Fibroblast of lung (primary cell): ENCODE measurements around the gene SPATA33.
"Not testable (repeated sequence)": the region's sequence is repeated elsewhere in the genome, so short reads cannot be mapped to it uniquely, and the experiment has no call there.

Source experiments
- CTCF ChIP-seq, 2 donors: IDR thresholded peaks in 1 of 2; conservative IDR thresholded peaks in 1 of 2; 1 replicate in 1 of 2; 2 replicates in 1 of 2; pipeline ENCODE4 v1.5.1; 2011 to 2012; ENCODE audit warnings: low read length in 2 of 2, control low read depth in 1 of 2, inconsistent platforms in 1 of 2, low read depth in 1 of 2, mild to moderate bottlenecking in 1 of 2
- EZH2 ChIP-seq: IDR thresholded peaks from 2 replicates; pipeline ENCODE4 v1.5.1; 2012; ENCODE audit warnings: low read length, control low read depth, mild to moderate bottlenecking; ENCODE audit errors: missing control alignments

DNA sequence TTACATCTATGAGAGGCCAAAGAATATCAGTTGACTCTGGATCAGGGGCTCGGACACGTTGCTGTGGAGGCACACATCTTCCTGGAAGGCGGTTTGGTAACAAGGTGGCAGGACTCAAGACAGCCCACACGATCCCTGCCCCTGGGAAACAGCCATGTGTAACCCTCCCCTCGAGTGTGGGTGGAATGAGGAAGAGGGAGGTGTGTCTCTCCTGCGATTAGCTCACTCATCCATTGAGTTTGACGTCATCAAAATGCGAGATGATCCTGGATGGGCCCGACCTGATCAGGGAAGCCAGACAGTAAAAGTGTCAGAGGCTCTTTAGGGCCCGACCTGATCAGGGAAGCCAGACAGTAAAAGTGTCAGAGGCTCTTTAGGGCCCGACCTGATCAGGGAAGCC, 6.6 kb downstream of the SPATA33 start:
- TF ChIP-seq CTCF (conservative IDR thresholded peaks at IDR 0.05 in 1 of 2, IDR thresholded peaks at IDR 0.05 in 1 of 2; ENCODE audit: low read depth in 1 of 2, low read length in 2 of 2); EZH2: not testable (repeated sequence)
